Cerebellar nuclear complex (tissue), 1 donor: ENCODE measurements around the gene DNASE2B.

Experiments
- DNase-seq, 2 experiments: peaks; one replicate each; lab custom pipeline; 2025; lab: John Stamatoyannopoulos, UW

The DNASE2B gene

GRCh38 chr1:84374991-84375696, 23.1 kb upstream of the DNASE2B start:
- no peak for DNase-seq

DNA sequence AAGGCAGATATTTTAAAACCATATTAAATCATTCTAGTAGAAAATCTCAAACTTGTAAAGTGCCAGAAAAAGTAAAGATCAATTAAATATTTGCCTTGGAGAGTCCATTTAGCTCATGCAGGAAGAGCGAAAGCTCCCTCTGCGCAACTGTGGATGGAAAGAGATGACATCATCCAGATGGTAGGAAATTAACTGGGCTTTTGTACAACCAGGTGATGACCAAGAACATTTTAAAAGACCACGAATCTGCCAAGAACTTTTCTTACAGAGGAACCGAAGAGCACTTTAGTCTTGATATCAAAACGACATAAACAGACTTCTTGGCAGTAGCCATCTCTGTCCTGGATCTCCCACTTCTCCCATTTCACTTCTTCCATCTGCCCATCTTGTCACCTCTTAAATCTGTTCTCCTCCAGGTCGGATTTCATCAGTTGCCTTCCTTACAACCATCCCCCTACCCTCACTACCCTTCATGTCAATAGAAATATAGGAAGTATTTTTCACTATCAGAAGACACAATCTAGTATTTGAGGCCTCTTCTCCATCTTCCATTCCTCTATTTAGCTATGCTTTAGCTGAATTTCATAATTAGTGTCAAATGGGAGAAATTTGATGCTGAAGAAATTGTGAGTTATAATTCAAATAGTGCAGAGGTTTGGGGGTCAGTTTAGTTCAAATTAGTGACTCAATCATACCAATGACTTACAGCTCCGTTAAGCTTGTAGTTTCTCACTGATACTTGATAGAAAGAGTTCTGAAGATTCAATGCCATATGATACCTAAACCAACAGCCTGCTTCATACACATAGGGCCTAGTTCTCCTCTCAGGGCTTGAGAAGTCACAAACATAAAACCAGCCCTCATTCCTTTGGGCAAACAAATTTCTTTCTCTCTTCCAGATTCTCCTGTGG, 22.0 kb upstream of the DNASE2B start:
- no peak for DNase-seq

- DNase-seq, result no peak
These were observed 20.7 kb upstream of the DNASE2B start for GRCh38 chr1:84377480-84378095.

DNA sequence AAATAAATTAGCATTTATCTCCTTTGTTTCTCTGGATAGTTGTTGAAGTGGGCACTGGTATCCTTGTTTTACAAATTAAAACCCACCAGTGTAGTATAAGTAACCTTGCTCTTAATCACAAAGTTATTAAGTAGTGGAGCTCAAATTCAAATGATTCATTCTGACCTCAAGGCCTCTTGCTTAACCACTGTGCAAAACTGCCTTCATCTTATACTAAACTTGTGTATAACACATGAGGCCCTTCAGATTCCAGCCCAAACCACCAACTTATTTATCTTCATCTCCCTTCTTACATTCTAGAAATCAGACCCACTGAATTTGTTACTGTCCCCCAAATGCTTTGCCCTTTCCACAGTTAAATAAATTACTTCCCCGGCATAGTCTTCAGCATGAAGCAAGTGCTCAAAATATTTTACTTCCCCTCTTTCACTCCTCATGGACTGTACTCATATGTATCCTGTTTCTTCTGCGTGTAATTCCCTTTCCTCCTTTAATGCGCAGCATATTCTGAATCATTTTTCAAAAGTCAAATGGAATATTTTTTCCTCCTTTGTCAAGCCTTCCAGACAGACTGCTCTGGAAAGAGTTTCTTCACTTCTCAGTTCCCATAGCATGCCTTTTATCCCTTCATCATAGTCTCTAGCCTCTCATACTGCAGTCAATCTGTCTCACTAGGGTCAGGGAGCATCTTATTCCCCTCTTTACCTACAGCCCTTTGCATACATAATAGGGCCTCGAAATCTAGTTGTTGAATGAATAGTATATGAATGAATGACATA, 19.0 kb upstream of the DNASE2B start:
- DNase-seq, result no peak

DNA sequence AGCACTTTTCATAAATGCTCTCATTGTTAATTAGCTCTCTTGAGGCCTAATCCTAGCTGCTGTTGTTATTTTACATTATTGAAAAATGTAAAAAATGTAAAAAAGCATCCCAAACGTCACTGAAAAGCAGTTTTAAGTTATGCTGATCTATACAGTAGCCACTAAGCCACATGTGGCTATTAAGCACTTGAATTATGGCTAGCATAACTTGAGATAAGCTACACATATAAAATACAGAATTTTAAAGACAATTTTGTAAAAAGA, 18.4 kb upstream of the DNASE2B start:
- DNase-seq, result no peak

DNA sequence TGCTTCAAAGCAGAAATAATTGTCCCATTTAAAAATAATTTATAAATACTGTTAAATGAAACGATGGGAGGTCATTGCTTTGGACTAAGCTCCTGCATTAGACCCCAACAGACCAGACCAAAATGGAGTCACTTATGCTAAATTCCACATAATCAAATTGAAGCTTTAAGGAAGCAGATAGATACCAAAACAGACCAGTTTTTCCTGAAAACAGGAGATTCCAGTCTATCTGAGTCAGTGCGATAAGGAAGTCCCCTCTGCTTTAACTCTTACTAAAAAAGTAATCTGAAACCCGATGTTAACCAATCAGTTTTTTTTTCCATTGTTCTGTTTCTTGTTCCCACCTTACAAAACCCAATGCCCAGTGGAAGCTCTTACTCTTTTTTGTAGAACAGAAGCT, 16.2 kb upstream of the DNASE2B start:
- no peak for DNase-seq

GRCh38 chr1:84385347-84385746, 12.9 kb upstream of the DNASE2B start:
- no peak for DNase-seq

DNA sequence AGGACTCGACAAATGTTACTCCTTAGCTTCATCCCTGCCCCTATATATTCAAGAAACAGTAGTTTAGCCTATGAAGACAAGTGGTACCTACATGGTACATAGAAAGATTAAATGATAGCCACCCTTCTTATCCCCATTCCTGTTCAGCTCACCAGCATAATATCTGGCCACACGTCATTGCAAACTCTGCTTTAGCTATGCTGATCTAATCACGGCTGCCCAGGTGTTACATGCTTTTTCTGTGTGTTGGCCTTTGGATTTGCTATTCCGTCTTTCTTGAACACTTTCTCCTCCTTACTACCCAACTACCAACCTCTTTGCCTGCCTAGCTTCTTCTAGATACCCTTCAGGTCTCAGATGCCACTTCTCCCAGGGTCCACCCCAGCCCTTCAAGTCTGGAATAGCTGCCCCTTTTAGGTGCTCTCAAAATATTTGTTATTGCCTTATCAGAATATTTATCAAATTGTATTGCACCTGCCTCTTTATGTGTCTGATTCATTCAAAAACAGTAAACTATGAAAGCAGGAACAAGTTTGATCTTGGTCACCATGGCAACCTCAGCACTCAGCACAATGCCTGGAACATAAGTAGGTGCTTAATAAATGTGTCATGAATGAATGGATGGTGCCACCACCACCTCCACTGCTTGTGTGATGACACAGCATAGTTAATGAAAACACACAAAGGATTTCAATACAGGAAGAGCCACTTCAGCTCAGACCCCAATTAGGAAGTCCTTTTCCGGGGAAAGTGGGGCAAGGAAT, 11.4 kb upstream of the DNASE2B start:
- DNase-seq, result no peak

DNA sequence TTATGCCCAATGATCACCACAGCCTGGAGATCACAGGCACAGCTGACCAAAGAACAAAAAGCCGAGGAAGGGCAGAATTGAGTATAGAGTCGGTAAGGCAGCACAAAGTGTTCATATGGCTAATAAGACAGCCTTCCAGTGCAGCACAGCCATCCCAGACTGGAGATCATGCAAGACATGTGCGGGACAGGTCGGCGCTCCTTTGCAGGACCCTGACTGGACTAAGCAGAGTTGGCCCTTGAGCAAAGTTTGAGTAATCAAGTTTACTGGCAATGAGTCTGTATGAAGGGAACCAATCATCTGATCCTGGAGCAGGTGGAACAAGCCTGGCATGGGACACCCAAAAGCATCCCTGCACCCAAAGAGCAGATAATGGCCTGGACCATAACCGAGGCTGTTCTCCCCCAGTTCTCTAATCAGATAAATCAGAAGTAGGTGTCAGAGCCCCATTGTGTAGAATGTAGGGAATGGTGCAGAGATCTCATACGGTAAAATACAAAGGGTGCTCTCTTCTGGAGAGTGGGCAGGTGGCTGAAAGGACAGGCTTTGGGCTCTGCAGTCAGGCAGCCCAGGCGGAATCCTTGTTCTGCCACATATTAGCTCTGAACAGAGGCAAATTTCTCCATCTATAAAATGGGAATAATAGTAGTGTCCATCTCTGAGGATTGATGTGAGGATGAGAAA, 10.7 kb upstream of the DNASE2B start:
- no peak for DNase-seq

DNA sequence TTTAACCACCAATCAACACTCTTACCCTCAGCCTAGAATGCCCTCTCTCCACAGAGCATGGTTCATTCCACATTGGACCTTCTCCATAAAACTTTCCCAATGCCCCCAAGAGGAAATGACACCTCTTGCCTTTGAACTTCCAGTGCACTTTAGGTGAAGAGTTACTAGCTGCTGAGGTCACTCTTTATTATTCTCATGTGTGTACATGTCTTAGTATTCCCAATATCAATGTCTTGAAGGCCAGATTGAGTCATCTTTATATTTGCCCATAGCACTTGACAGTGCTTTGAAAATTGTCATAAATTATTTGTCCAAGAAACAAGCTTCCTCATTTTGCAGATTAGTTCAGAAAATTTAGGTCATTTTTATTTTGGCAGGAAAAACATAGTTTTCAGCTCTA, 8.1 kb upstream of the DNASE2B start:
- DNase-seq, result no peak

GRCh38 chr1:84401156-84401555, 2.9 kb downstream of the DNASE2B start:
- DNase-seq, result no peak

DNA sequence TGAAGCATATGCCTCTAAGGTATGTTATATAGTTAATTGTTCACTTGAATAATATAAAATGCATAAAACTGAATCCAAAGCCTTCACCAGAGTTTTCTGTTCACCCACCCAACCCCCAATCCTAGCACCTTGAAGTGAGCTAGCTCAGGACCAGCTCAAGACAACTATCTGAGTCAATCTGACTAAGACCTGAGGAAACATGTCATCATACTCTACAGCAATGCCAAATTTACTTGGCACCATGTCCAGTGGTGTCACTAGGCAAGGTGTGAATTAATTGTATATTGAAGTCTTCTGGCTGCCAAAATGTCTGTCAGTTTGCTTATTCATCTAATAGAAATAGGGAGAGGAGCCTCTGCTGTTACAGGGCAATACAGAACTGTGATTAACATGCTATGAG, 3.8 kb downstream of the DNASE2B start:
- no peak for DNase-seq

DNA sequence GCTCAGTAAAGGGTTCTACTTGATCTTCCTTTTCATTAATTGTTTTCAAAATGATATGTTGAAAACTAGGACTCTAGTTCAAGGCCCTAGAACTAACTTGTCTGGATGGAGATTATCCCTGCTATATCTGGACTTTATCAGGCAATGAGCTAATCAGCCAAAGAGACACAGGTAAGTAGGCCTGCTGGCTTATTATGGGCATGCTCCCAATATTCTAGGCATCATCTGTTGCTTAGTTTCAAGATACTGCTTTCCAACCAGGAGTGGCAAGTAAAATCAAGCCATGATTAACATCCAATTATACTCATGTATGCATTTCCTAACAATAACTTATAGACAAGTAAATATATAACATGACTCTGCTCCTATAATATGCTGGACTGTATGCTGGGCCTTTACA, 4.2 kb downstream of the DNASE2B start:
- DNase-seq, result no peak

GRCh38 chr1:84403347-84403746, 5.1 kb downstream of the DNASE2B start:
- DNase-seq, result no peak

GRCh38 chr1:84406346-84406861, 8.1 kb downstream of the DNASE2B start:
- DNase-seq, result no peak

GRCh38 chr1:84407524-84407923, 9.2 kb downstream of the DNASE2B start:
- no peak for DNase-seq

GRCh38 chr1:84407958-84408422, 9.7 kb downstream of the DNASE2B start:
- no peak for DNase-seq

GRCh38 chr1:84409888-84410287, 11.6 kb downstream of the DNASE2B start:
- DNase-seq, result no peak

DNA sequence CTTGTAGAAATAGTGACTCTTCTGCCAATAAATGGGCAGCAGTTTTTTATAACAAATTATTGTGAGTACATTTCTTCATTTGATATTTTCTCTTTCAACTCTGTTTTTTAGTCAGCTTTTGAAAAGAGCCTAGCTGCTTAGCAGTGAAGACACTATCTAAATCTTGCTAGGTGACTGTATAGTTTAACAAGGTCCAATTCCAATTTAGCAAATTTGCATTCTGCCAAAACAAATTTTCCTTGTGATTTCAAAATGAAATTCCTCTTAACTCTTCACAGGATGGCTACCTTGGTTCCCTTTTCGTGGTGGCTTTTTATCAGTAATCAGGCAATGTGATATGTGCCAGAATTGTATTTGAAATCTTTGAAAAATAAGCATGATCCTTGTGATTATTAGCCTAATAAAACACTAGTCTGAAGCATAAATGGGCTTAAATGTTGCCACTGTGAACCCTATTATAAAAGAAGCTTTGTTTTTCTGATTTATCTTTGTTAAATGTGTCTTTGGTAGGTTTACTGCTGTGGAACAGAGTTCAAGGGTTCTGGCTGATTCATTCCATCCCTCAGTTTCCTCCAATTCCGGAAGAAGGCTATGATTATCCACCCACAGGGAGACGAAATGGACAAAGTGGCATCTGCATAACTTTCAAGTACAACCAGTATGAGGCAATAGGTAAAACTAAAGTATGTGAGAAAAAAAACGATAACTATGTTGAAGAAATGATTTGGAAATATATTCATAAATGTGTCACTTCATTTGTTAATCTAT, 12.2 kb downstream of the DNASE2B start:
- DNase-seq, result no peak
